HepG2 (cell line): ENCODE results near the gene C11orf54. TPM values are rescaled to one million over a fixed set of nuclear protein-coding genes. Genes with fewer than 3 reads are reported as not detected.

ENCODE experiments used
- ATAC-seq: fragments of 200-7000 bp; cut with Tn5 transposase; 3 replicates; pipeline ENCODE4 v1.9.1; 2020; ENCODE audit warnings: mild to moderate bottlenecking, moderate library complexity
- BruUV-seq: library from RNA; stranded (reverse); fragments of 400-500 nt; replicated peaks from 2 replicates; lab custom pipeline; 2021; lab: Mats Ljungman, UMichigan
- CTCF ChIA-PET: fragments of 300-600 bp; formaldehyde crosslinking; extraction: SDS; loops from one replicate; lab custom pipeline; 2021; ENCODE audit warnings: low total read pairs, inconsistent platforms, low intra/inter-chr PET ratio; lab: Yijun Ruan, JAX
- POLR2A ChIA-PET: fragments of 350-600 bp; sonication (Branson Sonifier 250); formaldehyde crosslinking; loops from one replicate; lab custom pipeline; 2020; ENCODE audit warnings: antibody characterized with exemption, inconsistent platforms; lab: Yijun Ruan, JAX
- DNase-seq: peaks from one replicate; pipeline ENCODE4 v3.0.0-alpha.2; 2015; ENCODE audit warnings: low spot score
- FAIRE-seq: peaks from 3 replicates; lab custom pipeline; 2011; peaks lifted over from hg19 to GRCh38; lab: Jason Lieb, UNC
- H2AFZ ChIP-seq: one replicate; pipeline ENCODE4 v1.6.1; 2011; ENCODE audit warnings: low read length, inconsistent platforms
- H3K27ac ChIP-seq: fragments of 300-600 bp; 3 replicates; pipeline ENCODE4 v1.8.0; 2011; ENCODE audit warnings: mixed run types, mild to moderate bottlenecking, mixed read lengths, low read length, inconsistent platforms; ENCODE audit not compliant: insufficient read depth; ENCODE audit errors: extremely low read length
- H3K27me3 ChIP-seq, 2 experiments: fragments of 200-600 bp in 1 of 2; 2 replicates in 1 of 2; 3 replicates in 1 of 2; pipeline versions ENCODE4 v1.6.0 to v1.8.0; 2011; ENCODE audit warnings: low read length in 2 of 2, mild to moderate bottlenecking in 2 of 2, moderate library complexity in 2 of 2, inconsistent platforms in 1 of 2; ENCODE audit not compliant: insufficient read depth in 2 of 2, control insufficient read depth in 1 of 2
- H3K36me3 ChIP-seq, 2 experiments: fragments of 200-600 bp in 1 of 2; replicated peaks in 1 of 2; 2 replicates in 1 of 2; 3 replicates in 1 of 2; pipeline versions ENCODE4 v1.5.1 to v1.8.0; 2011; ENCODE audit warnings: low read length in 2 of 2, inconsistent platforms in 1 of 2; ENCODE audit not compliant: insufficient read depth in 2 of 2, control insufficient read depth in 1 of 2
- H3K4me1 ChIP-seq: 2 replicates; pipeline ENCODE4 v1.5.1; 2012; ENCODE audit warnings: low read length, inconsistent platforms; ENCODE audit not compliant: insufficient read depth
- H3K4me2 ChIP-seq: 2 replicates; pipeline ENCODE4 v1.6.0; 2011; ENCODE audit warnings: low read depth, low read length, inconsistent platforms
- H3K4me3 ChIP-seq, 3 experiments: fragments of 200-600 bp in 1 of 3; sonication (generic), shearing (Covaris generic) in 1 of 3; replicated peaks in 1 of 3; 2 replicates each; pipeline ENCODE4 v1.5.1; 2011 to 2016; ENCODE audit warnings: low read length in 3 of 3, inconsistent platforms in 2 of 3, low read depth in 2 of 3, mild to moderate bottlenecking in 2 of 3, control low read depth in 1 of 3, mixed read lengths in 1 of 3; ENCODE audit not compliant: insufficient read depth in 1 of 3
- H3K79me2 ChIP-seq: one replicate; pipeline ENCODE4 v1.6.1; 2011; ENCODE audit warnings: low read length, inconsistent platforms; ENCODE audit not compliant: insufficient read depth
- H3K9ac ChIP-seq: 2 replicates; pipeline ENCODE4 v1.6.0; 2011; ENCODE audit warnings: mild to moderate bottlenecking, low read depth, low read length, inconsistent platforms; ENCODE audit not compliant: insufficient read depth
- H3K9me3 ChIP-seq: 2 replicates; pipeline ENCODE4 v1.5.1; 2012; ENCODE audit warnings: mild to moderate bottlenecking, low read length
- H4K20me1 ChIP-seq: 2 replicates; pipeline ENCODE4 v1.6.0; 2011; ENCODE audit warnings: inconsistent platforms, mild to moderate bottlenecking, low read length, moderate library complexity; ENCODE audit not compliant: insufficient read depth
- ARNT ChIP-seq: fragments of 450-650 bp; IDR thresholded peaks from 2 replicates; pipeline ENCODE4 v1.6.1; 2017
- ATM ChIP-seq: fragments of 450-650 bp; IDR thresholded peaks from 2 replicates; pipeline ENCODE4 v1.7.1; 2017; ENCODE audit warnings: mild to moderate bottlenecking, borderline replicate concordance
- CENPT ChIP-seq: sonication (generic); formaldehyde crosslinking; IDR thresholded peaks from 2 replicates; pipeline ENCODE4 v1.8.0; 2022; ENCODE audit warnings: low read depth, mild to moderate bottlenecking, moderate library complexity, missing genetic modification reagents
- FOXA3 ChIP-seq: IDR thresholded peaks from 2 replicates; pipeline ENCODE4 v1.6.1; 2016; ENCODE audit warnings: missing genetic modification reagents, missing compliant biosample characterization
- FOXP1 ChIP-seq, 2 experiments: fragments of 450-650 bp in 1 of 2; IDR thresholded peaks; 2 replicates each; pipeline ENCODE4 v1.6.1; 2017 to 2018; ENCODE audit warnings: antibody characterized with exemption in 1 of 2
- FOXP4 ChIP-seq: sonication (generic); formaldehyde crosslinking; IDR thresholded peaks from 2 replicates; pipeline ENCODE4 v1.4.0; 2020; ENCODE audit warnings: missing genetic modification reagents
- GRHL1 ChIP-seq: sonication (generic); formaldehyde crosslinking; conservative IDR thresholded peaks from 2 replicates; pipeline ENCODE4 v1.8.0; 2022; ENCODE audit warnings: missing genetic modification reagents
- GZF1 ChIP-seq: sonication (generic); formaldehyde crosslinking; IDR thresholded peaks from 2 replicates; pipeline ENCODE4 v1.5.1; 2020; ENCODE audit warnings: mild to moderate bottlenecking, missing genetic modification reagents
- HES4 ChIP-seq: sonication (generic); formaldehyde crosslinking; IDR thresholded peaks from 2 replicates; pipeline ENCODE4 v1.9.0; 2021; ENCODE audit warnings: mild to moderate bottlenecking, missing genetic modification reagents, borderline replicate concordance
- KAT2B ChIP-seq: fragments of 150-350 bp; IDR thresholded peaks from 2 replicates; pipeline ENCODE4 v1.6.1; 2014; ENCODE audit warnings: low read depth, low read length, borderline replicate concordance
- RXRA ChIP-seq: sonication (generic); formaldehyde crosslinking; IDR thresholded peaks from 2 replicates; pipeline ENCODE4 v1.5.1; 2020; ENCODE audit warnings: missing genetic modification reagents
- SETDB1 ChIP-seq: sonication (generic); formaldehyde crosslinking; IDR thresholded peaks from 2 replicates; pipeline ENCODE4 v1.5.1; 2020; ENCODE audit warnings: missing genetic modification reagents, mild to moderate bottlenecking, borderline replicate concordance
- SKI ChIP-seq: fragments of 450-650 bp; IDR thresholded peaks from one replicate; pipeline ENCODE4 v1.6.1; 2018; ENCODE audit warnings: mild to moderate bottlenecking; ENCODE audit not compliant: partially characterized antibody
- SOX5 ChIP-seq: IDR thresholded peaks from 2 replicates; pipeline ENCODE4 v1.6.1; 2016; ENCODE audit warnings: borderline replicate concordance
- SOX6 ChIP-seq, 2 experiments: fragments of 450-650 bp in 1 of 2; sonication (generic) in 1 of 2; formaldehyde crosslinking in 1 of 2; IDR thresholded peaks; 2 replicates each; pipeline versions ENCODE4 v1.4.0 to v1.6.1; 2017 to 2020; ENCODE audit warnings: antibody characterized with exemption in 1 of 2, mild to moderate bottlenecking in 1 of 2, missing genetic modification reagents in 1 of 2
- SP4 ChIP-seq: sonication (generic); formaldehyde crosslinking; IDR thresholded peaks from 2 replicates; pipeline ENCODE4 v1.8.1; 2023; ENCODE audit warnings: mild to moderate bottlenecking, missing genetic modification reagents
- TCF7 ChIP-seq: sonication (generic); IDR thresholded peaks from 2 replicates; pipeline ENCODE4 v1.6.1; 2016; ENCODE audit warnings: antibody characterized with exemption, low read depth
- ZNF12 ChIP-seq: sonication (generic); formaldehyde crosslinking; IDR thresholded peaks from 2 replicates; pipeline ENCODE4 v1.5.0; 2020; ENCODE audit warnings: missing genetic modification reagents
- ZNF138 ChIP-seq: sonication (generic); formaldehyde crosslinking; IDR thresholded peaks from 2 replicates; pipeline ENCODE4 v1.5.0; 2020; ENCODE audit warnings: mild to moderate bottlenecking, low read depth, missing genetic modification reagents
- ZNF274 ChIP-seq: sonication (generic); formaldehyde crosslinking; IDR thresholded peaks from 2 replicates; pipeline ENCODE4 v1.5.1; 2020; ENCODE audit warnings: mild to moderate bottlenecking, missing genetic modification reagents
- ZNF296 ChIP-seq: sonication (generic); formaldehyde crosslinking; conservative IDR thresholded peaks from 2 replicates; pipeline ENCODE4 v1.5.0; 2020; ENCODE audit warnings: mild to moderate bottlenecking, missing genetic modification reagents
- ZNF546 ChIP-seq: sonication (generic); formaldehyde crosslinking; conservative IDR thresholded peaks from 2 replicates; pipeline ENCODE4 v1.8.1; 2023; ENCODE audit warnings: mild to moderate bottlenecking, missing genetic modification reagents
- ZNF816 ChIP-seq: sonication (generic); formaldehyde crosslinking; IDR thresholded peaks from 2 replicates; pipeline ENCODE4 v1.8.0; 2022; ENCODE audit warnings: missing genetic modification reagents, mild to moderate bottlenecking, borderline replicate concordance
- ZSCAN12 ChIP-seq: sonication (generic); formaldehyde crosslinking; IDR thresholded peaks from 2 replicates; pipeline ENCODE4 v1.9.0; 2021; ENCODE audit warnings: mild to moderate bottlenecking, missing genetic modification reagents
- WGBS: methylation state at CpG from one replicate; pipeline ENCODE4 v1.1.6; 2017; ENCODE audit warnings: low lambda C conversion rate; 5-methylcytosine and 5-hydroxymethylcytosine counted together
- in situ Hi-C: cut with HindIII; loops from 2 replicates; pipeline ENCODE4 v1.10.0; 2017; ENCODE audit warnings: low pct_unique_long_range_greater_than_20kb; ENCODE audit not compliant: extremely low pct_ligation_motif_present
- intact Hi-C: fragments of 100-400 bp; cut with micrococcal nuclease; formaldehyde crosslinking; loops from one replicate; pipeline ENCODE4 v1.10.0; 2022; ENCODE audit not compliant: unreplicated experiment
- polyA plus RNA-seq, 8 experiments: library from polyadenylated mRNA; depleted of rRNA in 3 of 8; stranded (reverse) in 7 of 8; unstranded in 1 of 8; fragments of >200 nt; fragmentation: Illumina TruSeq in 4 of 8; extraction: Trizol in 4 of 8; gene quantifications; 2 replicates each; pipeline versions ENCODE4 v1.2.1 to v1.2.3, GENCODE V29; 2011 to 2016; ENCODE audit warnings: low read depth in 4 of 8, missing spikeins in 1 of 8, mixed read lengths in 1 of 8; ENCODE audit not compliant: insufficient read depth in 1 of 8
- total RNA-seq, 5 experiments: library from RNA; depleted of rRNA; stranded (reverse); fragments of >200 nt; fragmentation: Illumina TruSeq; extraction: Trizol; gene quantifications; 2 replicates each; pipeline ENCODE4 v1.2.3, GENCODE V29; 2016; ENCODE audit warnings: low read depth in 1 of 5

The C11orf54 gene
- total and polyA plus RNA-seq, 2 of the 13 experiments (the other 11 are each of a cell fraction or from before 2014, with no cell fraction given): 42.7 to 50.1 TPM

- TF ChIP-seq GRHL1 (CRISPR knock-in tag): no peak
- no peak for TF ChIP-seq SP4 (CRISPR knock-in tag)
- no peak for TF ChIP-seq HES4
- TF ChIP-seq ZSCAN12 (CRISPR knock-in tag): no peak
- TF ChIP-seq ARNT: no peak
- TF ChIP-seq ZNF296: no peak
- no peak for TF ChIP-seq SKI
- no peak for TF ChIP-seq RXRA (CRISPR knock-in tag)
- TF ChIP-seq ZNF274 (CRISPR knock-in tag): no peak
- TF ChIP-seq CENPT (CRISPR knock-in tag): no peak
- TF ChIP-seq GZF1: no peak
- TF ChIP-seq ZNF12 (CRISPR knock-in tag): no peak
- TF ChIP-seq KAT2B: no peak
Observed at GRCh38 chr11:93767018-93767417, 25.5 kb downstream of the C11orf54 start (continued).

- 7% methylated on average over 1 of the region's 1 CpG for WGBS
- Histone ChIP-seq H3K36me3 (no peaks in the 10 kb centered on the region), H3K9me3 (peaks cover 7% of the 10 kb centered on the region), H3K4me3 (no peak overlapping the region), H2AFZ (no peak overlapping the region), H3K27ac (no peak overlapping the region), H3K79me2 (no peaks in the 10 kb centered on the region), H4K20me1 (no peaks in the 10 kb centered on the region), H3K27me3 (no peaks in the 10 kb centered on the region), H3K4me2 (no peak overlapping the region), H3K4me1 (peaks cover 43% of the 10 kb centered on the region), H3K9ac (no peak overlapping the region)
- in situ Hi-C loops: no loop called here
- BruUV-seq: no TSS peak
- FAIRE-seq (no peak), DNase-seq (peak; percentile 61), ATAC-seq (no peak)
- intact Hi-C loops: no loop called here
- POLR2A ChIA-PET: interaction anchor here (0.6 to 5.0 kb wide), 3 partner anchors 23 to 29 kb away, joined by 3 to 22 read pairs (median 3); partner anchors contain the start of genes C11orf54 and TAF1D
- CTCF ChIA-PET: no interaction called here
- TF ChIP-seq ATM: no peak
- no peak for TF ChIP-seq ZNF816
- peak; percentile 28; the same call in 1 of the 2 replicates for TF ChIP-seq TCF7
- no peak for TF ChIP-seq FOXP4 (CRISPR knock-in tag)
- TF ChIP-seq SOX6 (IDR thresholded peaks at IDR 0.05): no peak
- TF ChIP-seq SOX6 (CRISPR knock-in tag; IDR thresholded peaks at IDR 0.05): peak; percentile 50; the same call in 1 of the 2 replicates
- no peak for TF ChIP-seq FOXP1 (IDR thresholded peaks at IDR 0.05)
- peak; percentile 11; the same call in 1 of the 2 replicates for TF ChIP-seq FOXP1 (CRISPR knock-in tag; IDR thresholded peaks at IDR 0.05)
- TF ChIP-seq SOX5: peak; percentile 70; the same call in 1 of the 2 replicates
- no peak for TF ChIP-seq ZNF138 (CRISPR knock-in tag)
- TF ChIP-seq SETDB1 (CRISPR knock-in tag): no peak
- no peak for TF ChIP-seq FOXA3 (CRISPR knock-in tag)
- TF ChIP-seq ZNF546 (CRISPR knock-in tag): no peak
Observed at GRCh38 chr11:93770160-93770559, 28.7 kb downstream of the C11orf54 start.
